ENCODE results near the gene TRIM14.

TRIM14 gene

DNA sequence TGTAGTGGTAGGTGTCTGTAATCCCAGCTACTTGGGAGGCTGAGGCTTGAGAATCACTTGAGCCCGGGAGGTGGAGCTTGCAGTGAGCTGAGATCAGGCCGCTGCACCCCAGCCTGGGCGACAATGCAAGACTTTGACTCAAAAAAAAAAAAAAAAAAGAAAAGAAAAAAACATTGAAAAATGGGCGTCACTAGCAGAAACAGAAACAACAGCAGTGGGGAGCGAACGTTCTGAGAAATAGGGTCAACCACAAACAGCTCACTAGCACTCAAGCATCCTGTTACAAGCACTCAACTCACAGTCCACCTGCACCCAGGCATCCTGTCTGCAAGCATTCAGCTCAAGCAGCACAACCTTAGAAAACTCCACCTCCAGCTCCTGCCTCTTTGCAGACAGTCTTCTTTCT, 17.2 kb downstream of the TRIM14 start:
- TF ChIP-seq, protein P1, sequence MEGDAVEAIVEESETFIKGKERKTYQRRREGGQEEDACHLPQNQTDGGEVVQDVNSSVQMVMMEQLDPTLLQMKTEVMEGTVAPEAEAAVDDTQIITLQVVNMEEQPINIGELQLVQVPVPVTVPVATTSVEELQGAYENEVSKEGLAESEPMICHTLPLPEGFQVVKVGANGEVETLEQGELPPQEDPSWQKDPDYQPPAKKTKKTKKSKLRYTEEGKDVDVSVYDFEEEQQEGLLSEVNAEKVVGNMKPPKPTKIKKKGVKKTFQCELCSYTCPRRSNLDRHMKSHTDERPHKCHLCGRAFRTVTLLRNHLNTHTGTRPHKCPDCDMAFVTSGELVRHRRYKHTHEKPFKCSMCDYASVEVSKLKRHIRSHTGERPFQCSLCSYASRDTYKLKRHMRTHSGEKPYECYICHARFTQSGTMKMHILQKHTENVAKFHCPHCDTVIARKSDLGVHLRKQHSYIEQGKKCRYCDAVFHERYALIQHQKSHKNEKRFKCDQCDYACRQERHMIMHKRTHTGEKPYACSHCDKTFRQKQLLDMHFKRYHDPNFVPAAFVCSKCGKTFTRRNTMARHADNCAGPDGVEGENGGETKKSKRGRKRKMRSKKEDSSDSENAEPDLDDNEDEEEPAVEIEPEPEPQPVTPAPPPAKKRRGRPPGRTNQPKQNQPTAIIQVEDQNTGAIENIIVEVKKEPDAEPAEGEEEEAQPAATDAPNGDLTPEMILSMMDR (IDR thresholded peaks at IDR 0.05) = no peak
- Histone ChIP-seq H3K4me1 (ENCODE audit: control insufficient read depth in 1 of 2, insufficient read depth in 1 of 2, low read depth in 1 of 2, low read length in 1 of 2) (peaks cover 23 to 36% of the 10 kb centered on the region in 2 experiments), H3K4me3 (ENCODE audit: low read depth in 1 of 2, low read length in 1 of 2) (no peak overlapping the region)

DNA sequence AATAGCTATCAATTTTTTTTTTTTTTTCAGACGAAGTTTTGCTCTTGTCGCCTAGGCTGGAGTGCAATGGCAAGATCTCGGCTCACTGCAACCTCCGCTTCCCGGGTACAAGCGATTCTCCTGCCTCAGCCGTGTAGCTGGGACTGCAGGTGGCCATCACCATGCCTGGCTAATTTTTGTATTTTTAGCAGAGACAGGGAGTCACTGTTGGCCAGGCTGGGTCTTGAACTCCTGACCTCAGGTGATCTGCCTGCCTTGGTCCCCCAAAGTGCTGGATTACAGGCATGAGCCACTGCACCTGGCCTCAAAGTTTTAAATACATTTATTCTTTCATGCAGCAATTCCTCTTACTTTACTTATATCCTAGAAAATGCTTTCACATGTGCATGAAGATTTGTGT, 17.6 kb downstream of the TRIM14 start:
- Histone ChIP-seq H3K27me3 (no peaks in the 10 kb centered on the region), H3K4me3 (ENCODE audit: low read depth in 1 of 2, low read length in 1 of 2) (no peak overlapping the region), H3K36me3 (peaks cover 33% of the 10 kb centered on the region), H3K4me1 (ENCODE audit: control insufficient read depth in 1 of 2, insufficient read depth in 1 of 2, low read depth in 1 of 2, low read length in 1 of 2) (peaks cover 23 to 35% of the 10 kb centered on the region in 2 experiments), H3K9me3 (no peaks in the 10 kb centered on the region), H3K27ac (peak overlapping the region; percentile 44)
- TF ChIP-seq, protein P1 (IDR thresholded peaks at IDR 0.05) = no peak

More for the DNA sequence above, 17.2 kb downstream of the TRIM14 start:
- Histone ChIP-seq H3K27ac (peak overlapping the region; percentile 44), H3K27me3 (no peaks in the 10 kb centered on the region), H3K9me3 (no peaks in the 10 kb centered on the region), H3K36me3 (peaks cover 28% of the 10 kb centered on the region)

DNA sequence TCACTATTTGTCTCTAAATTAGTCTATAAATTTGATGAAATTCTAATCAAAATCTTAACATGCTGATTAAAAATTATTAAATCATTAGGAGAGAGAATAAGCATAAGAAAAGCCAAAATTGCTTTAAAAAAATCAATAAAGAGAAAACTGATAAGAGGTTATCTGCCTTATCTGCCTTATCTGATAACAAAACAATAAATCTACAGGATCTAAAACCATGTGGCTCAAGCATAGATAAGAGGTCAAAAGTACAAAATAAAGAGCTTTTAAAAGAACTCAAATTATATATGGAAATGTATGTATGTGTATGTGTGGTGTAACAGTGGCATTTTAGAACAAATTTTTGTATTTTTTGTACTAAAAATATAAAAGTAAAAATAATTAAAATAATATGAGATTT, 18.6 kb downstream of the TRIM14 start:
- TF ChIP-seq, protein P1 (IDR thresholded peaks at IDR 0.05) = no peak
- H3K9me3 ChIP-seq = no peaks in the 10 kb centered on the region
- H3K27me3 ChIP-seq = no peaks in the 10 kb centered on the region
- H3K27ac ChIP-seq = no peak overlapping the region
- peaks cover 23 to 35% of the 10 kb centered on the region in 2 experiments for H3K4me1 ChIP-seq (ENCODE audit: control insufficient read depth in 1 of 2, insufficient read depth in 1 of 2, low read depth in 1 of 2, low read length in 1 of 2)
- no peak overlapping the region for H3K4me3 ChIP-seq (ENCODE audit: low read depth in 1 of 2, low read length in 1 of 2)
- peaks cover 43% of the 10 kb centered on the region for H3K36me3 ChIP-seq

DNA sequence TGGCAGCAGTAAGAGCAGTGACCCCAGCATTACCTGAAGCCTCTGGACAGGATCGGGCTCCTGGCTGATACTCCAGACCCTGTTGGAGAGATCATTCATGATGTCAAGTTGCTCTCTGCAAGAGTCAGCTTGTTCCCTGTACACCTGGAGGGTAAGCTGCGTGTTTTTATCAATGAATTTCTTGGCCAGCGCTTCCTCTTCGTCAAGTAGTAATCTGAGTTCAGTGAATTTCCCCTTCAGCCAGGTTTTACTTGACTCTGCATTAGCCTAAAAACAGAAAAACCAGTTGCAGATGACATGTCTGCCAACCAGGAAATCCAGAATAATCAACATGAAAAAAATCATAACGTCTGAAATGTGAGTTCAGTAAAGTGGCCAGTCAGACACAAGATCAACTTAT, 19.1 kb downstream of the TRIM14 start:
- Histone ChIP-seq H3K4me3 (ENCODE audit: low read depth in 1 of 2, low read length in 1 of 2) (no peak overlapping the region), H3K4me1 (ENCODE audit: control insufficient read depth in 1 of 2, insufficient read depth in 1 of 2, low read depth in 1 of 2, low read length in 1 of 2) (peaks cover 23 to 33% of the 10 kb centered on the region in 2 experiments), H3K36me3 (peaks cover 48% of the 10 kb centered on the region), H3K27me3 (no peaks in the 10 kb centered on the region), H3K27ac (no peak overlapping the region), H3K9me3 (no peaks in the 10 kb centered on the region)
- TF ChIP-seq, protein P1 (IDR thresholded peaks at IDR 0.05) = no peak

DNA sequence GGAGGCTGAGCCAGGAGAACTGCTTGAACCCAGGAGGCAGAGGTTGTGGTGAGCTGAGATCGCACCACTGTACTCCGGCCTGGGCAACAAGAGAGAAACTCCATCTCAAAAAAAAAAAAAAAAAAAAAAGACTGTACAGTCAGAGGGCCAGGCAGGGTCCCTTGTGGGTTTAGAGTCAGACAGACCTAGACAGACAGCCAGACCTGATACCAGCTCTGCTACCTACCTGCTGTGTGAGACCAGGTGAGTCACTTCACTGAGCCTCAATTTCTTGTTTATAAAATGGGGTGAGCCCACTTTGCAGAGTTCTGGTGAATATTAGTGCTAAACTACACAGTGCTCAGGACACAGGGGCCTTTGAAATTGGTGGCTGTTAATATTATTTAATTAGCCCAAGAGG, 19.7 kb downstream of the TRIM14 start:
- no peak overlapping the region for H3K4me3 ChIP-seq (ENCODE audit: low read depth in 1 of 2, low read length in 1 of 2)
- no peaks in the 10 kb centered on the region for H3K9me3 ChIP-seq
- no peak overlapping the region for H3K27ac ChIP-seq
- H3K4me1 ChIP-seq (ENCODE audit: control insufficient read depth in 1 of 2, insufficient read depth in 1 of 2, low read depth in 1 of 2, low read length in 1 of 2) = peaks cover 18 to 27% of the 10 kb centered on the region in 2 experiments
- peaks cover 54% of the 10 kb centered on the region for H3K36me3 ChIP-seq
- TF ChIP-seq, protein P1 (IDR thresholded peaks at IDR 0.05) = no peak
- no peaks in the 10 kb centered on the region for H3K27me3 ChIP-seq

DNA sequence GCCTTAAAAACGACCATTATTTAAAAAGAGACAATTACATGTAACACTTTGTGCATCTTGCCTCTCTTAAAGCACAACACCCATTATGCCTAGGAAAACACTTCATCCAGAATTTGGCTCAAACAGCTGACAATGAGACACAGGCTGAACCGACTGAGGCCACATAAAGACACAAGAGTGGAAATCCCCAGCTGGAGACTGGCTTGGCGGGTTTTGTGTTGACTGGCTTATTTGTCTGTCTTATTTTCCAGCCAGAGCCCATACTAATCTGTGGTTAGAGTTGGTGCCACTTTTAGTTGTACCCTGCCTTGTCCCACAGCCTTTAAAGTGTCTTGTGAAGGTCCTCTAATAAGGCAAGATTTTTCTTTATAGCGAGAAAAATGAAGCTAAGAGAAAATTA, 21.2 kb downstream of the TRIM14 start:
- TF ChIP-seq, protein P1 (IDR thresholded peaks at IDR 0.05) = no peak
- peaks cover 11 to 14% of the 10 kb centered on the region in 2 experiments for H3K4me1 ChIP-seq (ENCODE audit: control insufficient read depth in 1 of 2, insufficient read depth in 1 of 2, low read depth in 1 of 2, low read length in 1 of 2)
- H3K9me3 ChIP-seq = no peaks in the 10 kb centered on the region
- no peaks in the 10 kb centered on the region for H3K27me3 ChIP-seq
- no peak overlapping the region for H3K27ac ChIP-seq
- H3K4me3 ChIP-seq (ENCODE audit: low read depth in 1 of 2, low read length in 1 of 2) = no peak overlapping the region
- peaks cover 61% of the 10 kb centered on the region for H3K36me3 ChIP-seq

Data from neutrophil (primary cell).